GM12865 (cell line): ENCODE results near the gene CWH43.
"Not testable (repeated sequence)": the region's sequence is repeated elsewhere in the genome, so short reads cannot be mapped to it uniquely, and the experiment has no call there.

Experiments used
- DNase-seq: peaks from one replicate; pipeline ENCODE4 v3.0.0; 2010; ENCODE audit warnings: low read depth
- H3K4me3 ChIP-seq: 2 replicates; pipeline ENCODE4 v1.5.1; 2011; ENCODE audit warnings: mild to moderate bottlenecking, low read depth, low read length, control low read depth
- TF ChIP-seq, protein P1 (sequence below): IDR thresholded peaks from 2 replicates; pipeline ENCODE4 v1.5.1; 2011; ENCODE audit warnings: low read length, control low read depth, low read depth, inconsistent platforms; ENCODE audit not compliant: insufficient read depth; ENCODE audit errors: missing control alignments

Gene CWH43

GRCh38 chr4:48945981-48946380 is 40.1 kb upstream of the CWH43 start:
- TF ChIP-seq, protein P1, sequence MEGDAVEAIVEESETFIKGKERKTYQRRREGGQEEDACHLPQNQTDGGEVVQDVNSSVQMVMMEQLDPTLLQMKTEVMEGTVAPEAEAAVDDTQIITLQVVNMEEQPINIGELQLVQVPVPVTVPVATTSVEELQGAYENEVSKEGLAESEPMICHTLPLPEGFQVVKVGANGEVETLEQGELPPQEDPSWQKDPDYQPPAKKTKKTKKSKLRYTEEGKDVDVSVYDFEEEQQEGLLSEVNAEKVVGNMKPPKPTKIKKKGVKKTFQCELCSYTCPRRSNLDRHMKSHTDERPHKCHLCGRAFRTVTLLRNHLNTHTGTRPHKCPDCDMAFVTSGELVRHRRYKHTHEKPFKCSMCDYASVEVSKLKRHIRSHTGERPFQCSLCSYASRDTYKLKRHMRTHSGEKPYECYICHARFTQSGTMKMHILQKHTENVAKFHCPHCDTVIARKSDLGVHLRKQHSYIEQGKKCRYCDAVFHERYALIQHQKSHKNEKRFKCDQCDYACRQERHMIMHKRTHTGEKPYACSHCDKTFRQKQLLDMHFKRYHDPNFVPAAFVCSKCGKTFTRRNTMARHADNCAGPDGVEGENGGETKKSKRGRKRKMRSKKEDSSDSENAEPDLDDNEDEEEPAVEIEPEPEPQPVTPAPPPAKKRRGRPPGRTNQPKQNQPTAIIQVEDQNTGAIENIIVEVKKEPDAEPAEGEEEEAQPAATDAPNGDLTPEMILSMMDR, result no peak
- H3K4me3 ChIP-seq, result no peak overlapping the region
- DNase-seq, result no peak

- TF ChIP-seq, protein P1, result no peak
Measured at GRCh38 chr4:48947731-48948130, 38.3 kb upstream of the CWH43 start.

GRCh38 chr4:48949086-48949485 is 37.0 kb upstream of the CWH43 start:
- no peak overlapping the region for H3K4me3 ChIP-seq
- TF ChIP-seq, protein P1, result no peak
- no peak for DNase-seq

More at GRCh38 chr4:48947731-48948130, 38.3 kb upstream of the CWH43 start:
- DNase-seq, result no peak
- no peak overlapping the region for H3K4me3 ChIP-seq

DNA sequence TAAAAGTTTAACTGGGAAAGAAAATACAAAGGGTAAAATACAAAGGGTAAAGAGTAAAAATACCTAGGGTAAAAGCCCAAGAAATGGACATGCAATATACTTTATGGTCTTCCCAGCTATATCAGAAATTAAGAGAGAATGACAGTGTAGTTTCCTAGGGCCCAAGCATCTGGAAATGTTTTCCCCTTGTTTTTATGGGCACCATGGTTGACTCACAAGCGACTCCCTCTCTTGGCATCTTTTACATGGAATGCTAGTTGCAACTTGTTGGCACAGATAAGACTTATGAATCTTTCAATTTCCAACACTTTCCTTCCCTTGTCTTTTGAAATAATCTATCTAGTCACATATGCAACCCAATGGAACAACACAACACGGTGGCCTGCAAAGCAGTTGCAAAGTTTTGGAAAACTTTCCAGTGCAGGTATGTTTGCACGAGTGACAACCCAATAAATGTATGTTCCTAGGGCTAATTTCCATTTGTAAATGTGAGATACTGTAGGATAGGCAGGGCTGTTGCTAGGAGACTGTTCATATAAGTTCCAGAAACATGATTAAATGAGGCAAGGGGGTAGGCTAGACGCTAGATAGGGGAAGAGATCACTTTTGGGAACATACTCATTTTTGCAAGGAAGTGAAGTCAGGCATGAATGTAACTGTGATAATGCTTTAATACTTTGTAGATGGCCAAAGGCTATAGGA is 36.4 kb upstream of the CWH43 start:
- no peak overlapping the region for H3K4me3 ChIP-seq
- DNase-seq, result no peak
- TF ChIP-seq, protein P1, result no peak

GRCh38 chr4:48954314-48954713 is 31.8 kb upstream of the CWH43 start:
- TF ChIP-seq, protein P1, result no peak
- no peak overlapping the region for H3K4me3 ChIP-seq
- no peak for DNase-seq

DNA sequence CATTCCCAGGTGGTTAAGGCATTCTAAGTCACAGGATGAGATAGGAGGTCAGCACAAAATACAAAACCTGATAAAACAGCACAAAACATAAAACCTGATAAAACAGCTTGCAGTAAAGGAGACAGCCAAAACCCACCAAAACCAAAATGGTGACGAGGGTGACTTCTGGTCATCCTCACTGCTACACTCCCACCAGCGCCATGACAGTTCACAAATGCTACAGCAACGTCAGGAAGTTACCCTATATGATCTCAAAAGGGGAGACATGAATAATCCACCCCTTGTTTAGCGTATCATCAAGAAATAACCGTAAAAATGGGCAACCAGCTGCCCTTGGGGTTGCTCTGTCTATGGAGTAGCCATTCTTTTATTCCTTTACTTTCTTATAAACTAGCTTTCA is 28.7 kb upstream of the CWH43 start:
- DNase-seq, H3K4me3 ChIP-seq: not testable (repeated sequence)

DNA sequence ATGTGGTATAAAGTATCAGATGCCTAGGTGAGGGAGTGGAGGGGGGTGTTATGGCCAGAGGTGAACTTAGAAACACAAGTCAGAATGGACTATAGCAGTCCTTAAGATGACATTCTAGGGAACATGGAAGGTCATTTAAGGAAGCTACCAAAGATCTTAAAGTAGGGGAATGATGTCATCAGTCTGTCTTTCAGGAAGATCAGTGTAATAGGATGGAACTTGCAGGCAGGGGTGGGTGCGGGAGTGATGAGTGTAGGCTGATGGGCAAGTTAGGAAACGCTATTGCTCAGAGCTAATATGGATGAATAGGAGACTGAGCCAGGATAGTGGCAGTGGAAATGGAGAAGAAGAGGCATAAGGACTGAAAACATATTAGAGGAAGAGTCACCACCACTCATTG is 27.5 kb upstream of the CWH43 start:
- TF ChIP-seq, protein P1, result no peak
- no peak overlapping the region for H3K4me3 ChIP-seq
- no peak for DNase-seq
